CD14-positive monocyte (primary cell): ENCODE measurements around the gene NOP9. TPM values are rescaled to one million over a fixed set of nuclear protein-coding genes. Genes with fewer than 3 reads are reported as not detected.
A peak's percentile ranks its signal among the peaks of the same experiment; 100 is the strongest.

ENCODE experiments used
- DNase-seq, 3 donors: peaks; one replicate each; pipeline ENCODE4 v3.0.0-alpha.2; 2011 to 2022
- H2AFZ ChIP-seq: 2 replicates; pipeline ENCODE4 v1.6.0; 2012; ENCODE audit warnings: mild to moderate bottlenecking, low read depth, low read length, inconsistent platforms; ENCODE audit not compliant: insufficient read depth, poor library complexity, severe bottlenecking
- H3K27ac ChIP-seq, 2 donors: 1 replicate in 1 of 2; 2 replicates in 1 of 2; pipeline ENCODE4 v1.5.1; 2012 to 2013; ENCODE audit warnings: low read length in 2 of 2, control low read depth in 1 of 2, inconsistent platforms in 1 of 2, low read depth in 1 of 2, mild to moderate bottlenecking in 1 of 2
- H3K27me3 ChIP-seq, 2 donors: one replicate each; pipeline versions ENCODE4 v1.6.0 to v1.6.1; 2011 to 2013; ENCODE audit warnings: low read length in 2 of 2; ENCODE audit not compliant: control insufficient read depth in 2 of 2, insufficient read depth in 2 of 2
- H3K36me3 ChIP-seq, 2 donors: replicated peaks in 1 of 2; 1 replicate in 1 of 2; 2 replicates in 1 of 2; pipeline versions ENCODE4 v1.5.1 to v1.6.1; 2012 to 2013; ENCODE audit warnings: low read length in 2 of 2, control low read depth in 1 of 2, inconsistent platforms in 1 of 2, mild to moderate bottlenecking in 1 of 2; ENCODE audit not compliant: insufficient read depth in 2 of 2, control insufficient read depth in 1 of 2
- H3K4me1 ChIP-seq, 2 donors: 1 replicate in 1 of 2; 2 replicates in 1 of 2; pipeline versions ENCODE4 v1.5.1 to v1.6.1; 2012 to 2013; ENCODE audit warnings: low read length in 2 of 2, control low read depth in 1 of 2, inconsistent platforms in 1 of 2, mild to moderate bottlenecking in 1 of 2, moderate library complexity in 1 of 2; ENCODE audit not compliant: insufficient read depth in 2 of 2, control insufficient read depth in 1 of 2
- H3K4me2 ChIP-seq: replicated peaks from 2 replicates; pipeline ENCODE3; 2012; ENCODE audit warnings: low read length, moderate library complexity, mild to moderate bottlenecking; ENCODE audit not compliant: poor library complexity, severe bottlenecking; ENCODE audit errors: extremely low read depth
- H3K4me3 ChIP-seq, 3 experiments: fragments of 200-600 bp in 1 of 3; sonication (generic) in 1 of 3; replicated peaks in 1 of 3; 1 replicate in 2 of 3; 2 replicates in 1 of 3; pipeline ENCODE4 v1.5.1; 2011 to 2013; ENCODE audit warnings: low read length in 3 of 3, mild to moderate bottlenecking in 3 of 3, control low read depth in 2 of 3, low read depth in 2 of 3, inconsistent platforms in 1 of 3, moderate library complexity in 1 of 3
- H3K79me2 ChIP-seq: 2 replicates; pipeline ENCODE4 v1.6.0; 2012; ENCODE audit warnings: mild to moderate bottlenecking, control low read depth, inconsistent platforms, low read length, moderate library complexity; ENCODE audit not compliant: insufficient read depth
- H3K9ac ChIP-seq: 2 replicates; pipeline ENCODE4 v1.6.0; 2017; ENCODE audit warnings: low read length, mild to moderate bottlenecking; ENCODE audit not compliant: insufficient read depth, poor library complexity, severe bottlenecking
- H3K9me3 ChIP-seq, 2 donors: replicated peaks in 1 of 2; 1 replicate in 1 of 2; 2 replicates in 1 of 2; pipeline versions ENCODE4 v1.5.1 to v1.6.1; 2012 to 2013; ENCODE audit warnings: low read length in 2 of 2, control low read depth in 1 of 2; ENCODE audit not compliant: control insufficient read depth in 1 of 2, insufficient read depth in 1 of 2
- H4K20me1 ChIP-seq: 2 replicates; pipeline ENCODE4 v1.6.0; 2012; ENCODE audit warnings: mild to moderate bottlenecking, low read length, control low read depth, moderate library complexity; ENCODE audit not compliant: insufficient read depth
- H3K27ac Mint-ChIP-seq, 7 donors: one replicate each; pipeline ENCODE4 v1.8.0; 2020; ENCODE audit warnings: mild to moderate bottlenecking in 7 of 7, mixed read lengths in 7 of 7, moderate library complexity in 6 of 7, inconsistent platforms in 2 of 7
- H3K27me3 Mint-ChIP-seq, 3 donors: one replicate each; pipeline ENCODE4 v1.8.0; 2021 to 2022; ENCODE audit warnings: low read depth in 3 of 3, mild to moderate bottlenecking in 3 of 3, mixed read lengths in 3 of 3, moderate library complexity in 3 of 3, inconsistent platforms in 1 of 3
- H3K36me3 Mint-ChIP-seq, 2 donors: one replicate each; pipeline ENCODE4 v1.8.0; 2020; ENCODE audit warnings: mixed read lengths in 2 of 2, inconsistent platforms in 1 of 2, mild to moderate bottlenecking in 1 of 2
- H3K4me1 Mint-ChIP-seq: one replicate; pipeline ENCODE4 v1.8.0; 2020; ENCODE audit warnings: mild to moderate bottlenecking, mixed read lengths
- H3K4me3 Mint-ChIP-seq, 2 donors: one replicate each; pipeline ENCODE4 v1.8.0; 2020; ENCODE audit warnings: mild to moderate bottlenecking in 2 of 2, mixed read lengths in 2 of 2, moderate library complexity in 1 of 2
- H3K9me3 Mint-ChIP-seq, 7 donors: one replicate each; pipeline ENCODE4 v1.8.0; 2020 to 2022; ENCODE audit warnings: mixed read lengths in 7 of 7, mild to moderate bottlenecking in 6 of 7, moderate library complexity in 6 of 7, inconsistent platforms in 2 of 7
- WGBS: methylation state at CpG from one replicate; pipeline ENCODE4 v1.1.5; 2013; ENCODE audit warnings: missing lambda C conversion rate; ENCODE audit not compliant: insufficient coverage; 5-methylcytosine and 5-hydroxymethylcytosine counted together
- intact Hi-C, 2 donors: fragments of 100-400 bp; cut with micrococcal nuclease; formaldehyde crosslinking; loops; one replicate each; pipeline versions ENCODE4 v1.15.0 to v1.15.1; 2023
- polyA plus RNA-seq, 3 donors: library from polyadenylated mRNA; depleted of rRNA in 1 of 3; unstranded in 2 of 3; stranded (reverse) in 1 of 3; fragments of 300-500 nt in 2 of 3; fragments of >200 nt in 1 of 3; fragmentation: Illumina TruSeq in 2 of 3; gene quantifications; 1 replicate in 2 of 3; 2 replicates in 1 of 3; pipeline ENCODE4 v1.2.3, GENCODE V29; 2012 to 2021
- TF ChIP-seq, protein P1 (sequence below): fragments of 200-600 bp; IDR thresholded peaks from one replicate; pipeline ENCODE4 v1.8.0; 2022; ENCODE audit warnings: antibody characterized with exemption, mild to moderate bottlenecking

The NOP9 gene
- polyA plus RNA-seq, 3 donors, result 1.2 to 16.6 (median 1.3) TPM

DNA sequence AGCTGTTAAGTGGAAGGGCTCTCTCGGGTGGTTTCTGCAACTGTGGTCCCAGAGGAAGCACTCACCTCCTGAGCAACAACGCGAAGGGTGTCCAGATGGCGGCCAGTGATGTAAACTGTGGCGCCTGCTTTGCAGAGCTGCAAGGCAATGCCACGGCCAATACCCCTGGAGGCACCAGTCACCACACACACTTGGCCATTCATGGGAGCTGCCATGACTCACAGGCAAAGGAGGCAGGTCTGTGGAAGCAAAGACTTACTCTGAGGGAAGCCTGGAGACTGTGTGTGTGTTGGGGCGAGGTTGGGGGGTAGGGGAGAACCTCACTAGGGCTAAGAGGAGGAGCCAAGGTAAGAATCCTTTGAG lies 777 bp upstream of the NOP9 start:
- TF ChIP-seq, protein P1, sequence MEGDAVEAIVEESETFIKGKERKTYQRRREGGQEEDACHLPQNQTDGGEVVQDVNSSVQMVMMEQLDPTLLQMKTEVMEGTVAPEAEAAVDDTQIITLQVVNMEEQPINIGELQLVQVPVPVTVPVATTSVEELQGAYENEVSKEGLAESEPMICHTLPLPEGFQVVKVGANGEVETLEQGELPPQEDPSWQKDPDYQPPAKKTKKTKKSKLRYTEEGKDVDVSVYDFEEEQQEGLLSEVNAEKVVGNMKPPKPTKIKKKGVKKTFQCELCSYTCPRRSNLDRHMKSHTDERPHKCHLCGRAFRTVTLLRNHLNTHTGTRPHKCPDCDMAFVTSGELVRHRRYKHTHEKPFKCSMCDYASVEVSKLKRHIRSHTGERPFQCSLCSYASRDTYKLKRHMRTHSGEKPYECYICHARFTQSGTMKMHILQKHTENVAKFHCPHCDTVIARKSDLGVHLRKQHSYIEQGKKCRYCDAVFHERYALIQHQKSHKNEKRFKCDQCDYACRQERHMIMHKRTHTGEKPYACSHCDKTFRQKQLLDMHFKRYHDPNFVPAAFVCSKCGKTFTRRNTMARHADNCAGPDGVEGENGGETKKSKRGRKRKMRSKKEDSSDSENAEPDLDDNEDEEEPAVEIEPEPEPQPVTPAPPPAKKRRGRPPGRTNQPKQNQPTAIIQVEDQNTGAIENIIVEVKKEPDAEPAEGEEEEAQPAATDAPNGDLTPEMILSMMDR, result no peak
- H3K27me3 ChIP-seq, result no peaks in the 10 kb centered on the region
- intact Hi-C loops, result loop anchor here (5.0 to 10.0 kb wide), 2 partner anchors 57 to 184 kb away; partner anchors contain the start of genes DCAF11 (in 1 of the 2), NRL (in 1 of the 2) and TINF2 (in 1 of the 2)
- H3K79me2 ChIP-seq, result peaks cover 46% of the 10 kb centered on the region
- Mint-ChIP-seq H3K27ac (peak overlapping the region; percentile 88 to 95 (median 93)), H3K36me3 (peaks cover 47 to 52% of the 10 kb centered on the region in 2 donors), H3K27me3 (peaks cover 0 to 1% (median 0%) of the 10 kb centered on the region in 3 donors), H3K4me1 (peaks cover 40% of the 10 kb centered on the region), H3K4me3 (peak overlapping the region; percentile 89), H3K9me3 (peaks cover 0 to 2% (median 0%) of the 10 kb centered on the region in 7 donors)
- peaks cover 36 to 53% of the 10 kb centered on the region in 2 donors for H3K36me3 ChIP-seq
- DNase-seq, result peak; percentile 33 to 71 (median 49)
- H3K9ac ChIP-seq, result peak overlapping the region; percentile 86
- no peaks in the 10 kb centered on the region for H3K9me3 ChIP-seq
- H4K20me1 ChIP-seq, result no peaks in the 10 kb centered on the region
- WGBS, result 51% methylated on average over 2 of the region's 7 CpGs
- H3K4me3 ChIP-seq, result peak overlapping the region; percentile 45 to 92 (median 78)
- peak overlapping the region; percentile 89 for H3K4me2 ChIP-seq
- peak overlapping the region; percentile 96 for H2AFZ ChIP-seq
- H3K27ac ChIP-seq, result peak overlapping the region; percentile 78 to 94
- peaks cover 34 to 46% of the 10 kb centered on the region in 2 donors for H3K4me1 ChIP-seq

GRCh38 chr14:24300326-24300980 lies 803 bp downstream of the NOP9 start:
- Mint-ChIP-seq H3K4me1 (peaks cover 40% of the 10 kb centered on the region), H3K9me3 (peaks cover 0 to 2% (median 0%) of the 10 kb centered on the region in 7 donors), H3K36me3 (peaks cover 56% of the 10 kb centered on the region in 2 donors), H3K27ac (peak overlapping the region; percentile 88 to 95 (median 93)), H3K4me3 (peak overlapping the region; percentile 89), H3K27me3 (peaks cover 0 to 1% (median 0%) of the 10 kb centered on the region in 3 donors)
- Histone ChIP-seq H2AFZ (peak overlapping the region; percentile 96), H3K4me1 (peaks cover 34 to 46% of the 10 kb centered on the region in 2 donors), H3K9ac (peak overlapping the region; percentile 86), H3K27me3 (no peaks in the 10 kb centered on the region), H3K79me2 (peaks cover 49% of the 10 kb centered on the region), H3K4me3 (peak overlapping the region; percentile 45 to 92 (median 78)), H3K27ac (peak overlapping the region; percentile 78 to 94), H4K20me1 (peaks cover 13% of the 10 kb centered on the region), H3K9me3 (no peaks in the 10 kb centered on the region), H3K36me3 (peaks cover 50 to 54% of the 10 kb centered on the region in 2 donors), H3K4me2 (peak overlapping the region; percentile 89)
- TF ChIP-seq, protein P1, result no peak
- WGBS, result 54% methylated on average over 13 of the region's 16 CpGs
- no peak for DNase-seq
- intact Hi-C loops, result loop anchor here in 1 of 2 donors (10.0 kb wide), 1 partner anchor 86 kb away; the partner anchor contains the start of genes CHMP4A and MDP1
